ENCODE data around the gene TRMT61A. TPM values are rescaled to one million over a fixed set of nuclear protein-coding genes. Genes with fewer than 3 reads are reported as not detected.

TRMT61A gene
- total RNA-seq, 1 donor from 2014 or later: 4.7 TPM

DNA sequence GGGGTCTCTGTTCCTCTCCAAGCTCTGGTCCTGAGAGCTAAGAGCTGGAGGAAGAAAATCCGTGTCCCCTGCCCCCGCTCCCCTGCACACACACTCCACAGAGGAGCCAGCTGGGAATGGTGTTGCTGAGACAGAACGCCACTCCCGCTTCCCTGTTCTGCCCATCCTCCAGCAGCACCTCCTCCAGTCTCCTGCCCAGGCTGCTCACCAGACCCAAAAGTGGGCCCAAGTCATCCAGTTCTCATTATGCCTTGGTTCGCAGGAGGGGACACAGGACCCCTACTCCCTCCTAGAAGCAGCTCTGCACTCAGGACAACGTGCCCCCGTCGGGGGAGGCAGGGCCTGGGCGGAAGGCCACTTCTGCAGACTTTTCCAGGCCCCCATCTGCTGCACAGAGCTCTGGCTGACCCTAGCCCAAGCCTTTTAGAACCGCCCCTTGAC is 830 bp upstream of the TRMT61A start:
- Histone ChIP-seq H3K4me1 (ENCODE audit: control insufficient read depth in 3 of 3, insufficient read depth in 3 of 3, low read length in 3 of 3) (peaks cover 35 to 41% (median 38%) of the 10 kb centered on the region in 3 donors), H3K27ac (ENCODE audit: low read depth, low read length) (peak overlapping the region; percentile 92), H3K9ac (ENCODE audit: low read depth in 1 of 3, low read length in 3 of 3) (peak overlapping the region; percentile 83 to 89 (median 86))

DNA sequence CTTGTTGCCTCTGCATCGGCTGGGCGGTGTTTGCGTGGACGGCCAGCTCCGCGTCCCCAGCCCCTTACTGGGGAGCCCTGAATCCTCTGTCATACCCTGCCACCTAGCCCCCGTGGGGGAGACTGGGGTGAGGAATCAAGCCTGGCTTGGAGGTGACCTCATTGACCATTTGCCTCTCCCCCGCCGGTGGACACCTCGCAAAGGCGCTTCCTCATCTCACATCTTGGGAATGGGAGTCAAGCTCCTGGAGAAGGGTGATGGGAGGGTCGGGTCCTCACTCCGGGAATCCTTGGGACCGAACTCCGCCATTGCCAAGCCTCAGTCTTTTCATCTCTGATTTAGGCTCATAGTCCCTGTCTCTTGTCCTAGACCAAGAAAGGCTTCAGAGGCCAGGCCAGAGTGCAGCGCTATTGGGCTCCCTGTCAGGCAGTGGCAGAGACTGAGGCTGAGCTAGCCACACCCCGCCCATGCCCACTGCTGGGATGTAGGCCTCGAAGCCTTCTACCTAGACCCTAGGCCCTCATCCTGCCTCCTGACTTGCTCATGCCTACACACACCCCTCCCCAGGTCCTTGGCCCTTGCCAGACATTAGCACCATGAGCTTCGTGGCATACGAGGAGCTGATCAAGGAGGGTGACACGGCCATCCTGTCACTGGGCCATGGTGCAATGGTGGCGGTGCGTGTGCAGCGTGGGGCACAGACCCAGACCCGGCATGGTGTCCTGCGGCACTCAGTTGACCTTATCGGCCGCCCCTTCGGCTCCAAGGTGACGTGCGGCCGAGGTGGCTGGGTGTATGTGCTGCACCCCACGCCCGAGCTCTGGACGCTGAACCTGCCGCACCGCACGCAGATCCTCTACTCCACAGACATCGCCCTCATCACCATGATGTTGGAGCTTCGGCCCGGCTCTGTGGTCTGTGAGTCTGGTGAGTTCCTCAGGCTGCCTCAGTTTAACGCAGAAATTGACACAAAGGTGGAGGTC is 678 bp downstream of the TRMT61A start:
- Histone ChIP-seq H3K9me3 (ENCODE audit: control insufficient read depth in 3 of 3, low read length in 3 of 3) (no peaks in the 10 kb centered on the region), H3K4me3 (ENCODE audit: low read length in 3 of 3) (peak overlapping the region; percentile 83 to 93 (median 89)), H3K27me3 (ENCODE audit: control insufficient read depth in 3 of 3, insufficient read depth in 3 of 3, low read length in 3 of 3) (no peaks in the 10 kb centered on the region), H3K9ac (ENCODE audit: low read depth in 1 of 3, low read length in 3 of 3) (peak overlapping the region; percentile 78 to 90 (median 79)), H3K27ac (ENCODE audit: low read depth, low read length) (peak overlapping the region; percentile 62), H3K36me3 (ENCODE audit: control insufficient read depth in 3 of 3, insufficient read depth in 3 of 3, low read length in 3 of 3) (peaks cover 5 to 22% (median 16%) of the 10 kb centered on the region in 3 donors), H3K4me1 (ENCODE audit: control insufficient read depth in 3 of 3, insufficient read depth in 3 of 3, low read length in 3 of 3) (peaks cover 35 to 39% (median 35%) of the 10 kb centered on the region in 3 donors)

More for the DNA sequence above, 830 bp upstream of the TRMT61A start:
- H3K27me3 ChIP-seq (ENCODE audit: control insufficient read depth in 3 of 3, insufficient read depth in 3 of 3, low read length in 3 of 3): peaks cover 0 to 4% (median 0%) of the 10 kb centered on the region in 3 donors
- peaks cover 5 to 22% (median 16%) of the 10 kb centered on the region in 3 donors for H3K36me3 ChIP-seq (ENCODE audit: control insufficient read depth in 3 of 3, insufficient read depth in 3 of 3, low read length in 3 of 3)
- peak overlapping the region; percentile 75 to 93 (median 83) for H3K4me3 ChIP-seq (ENCODE audit: low read length in 3 of 3)
- H3K9me3 ChIP-seq (ENCODE audit: control insufficient read depth in 3 of 3, low read length in 3 of 3): no peaks in the 10 kb centered on the region

DNA sequence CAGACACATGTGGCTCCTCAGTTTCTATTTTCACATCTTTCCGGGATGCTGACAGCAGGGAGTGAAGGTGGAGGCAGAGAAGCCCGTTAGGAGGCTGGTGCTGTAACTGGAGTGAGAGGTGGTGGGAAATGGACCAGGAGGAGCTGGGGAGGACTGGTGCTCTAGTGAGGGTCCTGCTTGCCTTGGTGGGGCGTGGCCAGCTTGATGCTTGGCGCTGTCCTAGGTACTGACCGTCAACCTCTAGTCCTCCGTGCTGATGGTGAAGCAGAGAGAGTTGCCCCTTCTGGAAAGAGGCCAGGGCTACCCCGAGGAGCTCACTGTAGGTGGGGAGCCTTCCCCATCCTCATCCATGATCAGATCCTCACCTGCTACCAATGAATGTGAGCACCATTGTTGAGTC is 1.4 kb downstream of the TRMT61A start:
- H3K36me3 ChIP-seq (ENCODE audit: control insufficient read depth in 3 of 3, insufficient read depth in 3 of 3, low read length in 3 of 3): peaks cover 5 to 24% (median 18%) of the 10 kb centered on the region in 3 donors
- peak overlapping the region in 2 of 3 donors; percentile 83 to 93 for H3K4me3 ChIP-seq (ENCODE audit: low read length in 3 of 3)
- no peaks in the 10 kb centered on the region for H3K9me3 ChIP-seq (ENCODE audit: control insufficient read depth in 3 of 3, low read length in 3 of 3)
- no peak overlapping the region for H3K27ac ChIP-seq (ENCODE audit: low read depth, low read length)
- H3K27me3 ChIP-seq (ENCODE audit: control insufficient read depth in 3 of 3, insufficient read depth in 3 of 3, low read length in 3 of 3): no peaks in the 10 kb centered on the region
- H3K4me1 ChIP-seq (ENCODE audit: control insufficient read depth in 3 of 3, insufficient read depth in 3 of 3, low read length in 3 of 3): peaks cover 34 to 39% (median 35%) of the 10 kb centered on the region in 3 donors
- H3K9ac ChIP-seq (ENCODE audit: low read depth in 1 of 3, low read length in 3 of 3): peak overlapping the region in 1 of 3 donors; percentile 90

DNA sequence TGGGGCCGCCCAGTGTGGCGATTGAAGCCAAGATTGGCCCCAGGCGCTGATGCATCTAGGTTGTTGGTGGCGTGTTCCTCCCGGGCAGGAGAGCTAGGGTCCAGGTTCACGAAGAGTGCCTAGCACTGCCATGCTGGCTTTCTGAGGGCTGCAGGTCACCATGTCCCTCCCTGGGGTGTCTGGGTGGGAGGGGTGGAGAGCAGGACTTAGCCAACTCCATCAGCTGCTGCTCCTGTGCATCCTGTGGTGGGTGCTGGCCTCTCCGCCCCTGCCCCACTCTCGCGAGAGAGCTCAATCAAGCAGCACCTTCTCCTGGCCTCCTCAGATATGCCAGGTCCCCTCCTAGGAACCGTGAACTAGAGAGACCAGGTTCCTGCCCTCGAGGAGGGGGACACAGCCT is 1.8 kb downstream of the TRMT61A start:
- no peak overlapping the region for H3K27ac ChIP-seq (ENCODE audit: low read depth, low read length)
- H3K9ac ChIP-seq (ENCODE audit: low read depth in 1 of 3, low read length in 3 of 3): no peak overlapping the region
- H3K27me3 ChIP-seq (ENCODE audit: control insufficient read depth in 3 of 3, insufficient read depth in 3 of 3, low read length in 3 of 3): no peaks in the 10 kb centered on the region
- H3K4me1 ChIP-seq (ENCODE audit: control insufficient read depth in 3 of 3, insufficient read depth in 3 of 3, low read length in 3 of 3): peaks cover 34 to 39% (median 35%) of the 10 kb centered on the region in 3 donors
- peaks cover 5 to 27% (median 18%) of the 10 kb centered on the region in 3 donors for H3K36me3 ChIP-seq (ENCODE audit: control insufficient read depth in 3 of 3, insufficient read depth in 3 of 3, low read length in 3 of 3)
- H3K9me3 ChIP-seq (ENCODE audit: control insufficient read depth in 3 of 3, low read length in 3 of 3): no peaks in the 10 kb centered on the region
- no peak overlapping the region for H3K4me3 ChIP-seq (ENCODE audit: low read length in 3 of 3)

DNA sequence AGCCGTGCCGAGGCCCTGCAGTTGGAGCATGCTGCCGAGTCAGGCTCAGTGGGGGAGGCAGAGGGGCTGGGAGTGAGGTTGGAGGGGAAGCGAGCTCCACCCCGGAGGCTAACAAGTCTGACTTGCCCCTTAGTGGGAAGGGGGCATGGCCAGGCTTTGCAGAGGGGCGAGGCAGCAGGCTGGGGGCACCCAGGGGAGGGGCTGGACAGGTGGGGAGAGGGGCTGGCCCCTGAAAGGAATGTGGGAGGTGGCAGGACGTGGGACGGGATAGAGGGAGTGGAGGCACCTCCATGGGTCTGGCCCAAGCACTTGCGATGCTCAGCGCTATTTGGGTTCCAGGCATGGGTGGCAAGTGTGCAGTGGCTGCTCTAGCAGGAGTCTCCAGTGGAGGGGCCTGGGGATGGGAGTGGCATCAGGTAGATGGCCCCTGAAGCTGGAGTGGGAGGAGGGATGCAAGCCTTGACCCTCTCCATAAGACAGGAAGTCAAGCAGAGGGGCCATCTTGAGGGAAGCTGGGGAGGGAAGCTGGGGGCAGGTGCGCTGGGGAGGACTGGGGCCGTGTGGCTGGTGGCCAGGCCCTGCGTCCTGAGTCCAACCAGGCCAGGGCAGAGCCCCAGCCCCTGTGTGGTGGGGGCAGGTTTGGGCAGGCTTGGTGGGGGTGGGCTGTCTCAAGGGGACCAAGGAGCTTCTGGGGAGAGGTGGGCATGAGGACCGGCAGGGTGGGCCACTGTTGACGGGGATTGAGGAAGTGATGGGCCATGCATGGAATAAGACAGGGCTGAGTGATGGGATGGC is 2.6 kb downstream of the TRMT61A start:
- Histone ChIP-seq H3K4me1 (ENCODE audit: control insufficient read depth in 3 of 3, insufficient read depth in 3 of 3, low read length in 3 of 3) (peaks cover 34 to 39% (median 35%) of the 10 kb centered on the region in 3 donors), H3K9ac (ENCODE audit: low read depth in 1 of 3, low read length in 3 of 3) (no peak overlapping the region), H3K36me3 (ENCODE audit: control insufficient read depth in 3 of 3, insufficient read depth in 3 of 3, low read length in 3 of 3) (peaks cover 5 to 27% (median 18%) of the 10 kb centered on the region in 3 donors), H3K27me3 (ENCODE audit: control insufficient read depth in 3 of 3, insufficient read depth in 3 of 3, low read length in 3 of 3) (no peaks in the 10 kb centered on the region), H3K9me3 (ENCODE audit: control insufficient read depth in 3 of 3, low read length in 3 of 3) (no peaks in the 10 kb centered on the region), H3K4me3 (ENCODE audit: low read length in 3 of 3) (no peak overlapping the region), H3K27ac (ENCODE audit: low read depth, low read length) (no peak overlapping the region)

DNA sequence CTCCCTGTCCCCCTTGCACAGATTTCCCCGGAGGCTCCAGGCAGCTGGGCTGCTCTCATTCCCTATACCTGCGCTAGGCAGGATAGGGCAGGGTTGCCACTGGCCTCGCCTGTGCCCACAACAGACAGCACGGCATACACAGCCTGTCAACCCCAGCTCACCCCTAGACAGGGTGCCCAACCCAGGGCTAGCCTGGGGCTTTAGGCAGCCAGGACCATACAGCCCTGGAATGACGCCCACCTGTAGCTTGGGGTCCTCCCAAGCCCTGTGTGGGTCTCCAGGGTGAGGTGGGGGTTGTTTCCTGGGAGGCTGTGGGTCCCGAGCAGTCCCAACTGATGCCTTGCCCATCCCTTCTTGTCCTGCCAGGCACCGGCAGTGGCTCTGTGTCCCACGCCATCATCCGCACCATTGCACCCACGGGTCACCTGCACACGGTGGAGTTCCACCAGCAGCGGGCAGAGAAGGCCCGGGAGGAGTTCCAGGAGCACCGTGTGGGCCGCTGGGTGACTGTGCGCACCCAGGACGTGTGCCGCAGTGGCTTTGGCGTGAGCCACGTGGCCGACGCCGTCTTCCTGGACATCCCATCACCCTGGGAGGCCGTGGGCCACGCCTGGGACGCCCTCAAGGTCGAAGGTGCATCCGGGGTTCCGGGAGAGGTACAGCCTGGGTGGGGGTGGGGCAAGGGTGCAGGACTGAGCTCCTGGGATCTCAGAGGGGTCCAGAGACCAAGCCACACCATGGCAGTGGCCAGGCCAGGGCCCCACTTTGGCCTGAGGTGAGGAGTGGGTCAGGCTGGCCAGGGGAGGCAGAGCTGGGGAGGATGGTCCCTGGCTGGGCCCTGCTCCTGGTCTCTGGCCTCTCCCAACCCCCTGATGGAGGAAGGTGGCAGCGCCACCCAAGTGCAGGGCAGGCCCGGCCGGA is 3.5 kb downstream of the TRMT61A start:
- peaks cover 29 to 39% (median 31%) of the 10 kb centered on the region in 3 donors for H3K4me1 ChIP-seq (ENCODE audit: control insufficient read depth in 3 of 3, insufficient read depth in 3 of 3, low read length in 3 of 3)
- H3K9me3 ChIP-seq (ENCODE audit: control insufficient read depth in 3 of 3, low read length in 3 of 3): no peaks in the 10 kb centered on the region
- H3K27me3 ChIP-seq (ENCODE audit: control insufficient read depth in 3 of 3, insufficient read depth in 3 of 3, low read length in 3 of 3): no peaks in the 10 kb centered on the region
- no peak overlapping the region for H3K27ac ChIP-seq (ENCODE audit: low read depth, low read length)
- H3K4me3 ChIP-seq (ENCODE audit: low read length in 3 of 3): no peak overlapping the region
- no peak overlapping the region for H3K9ac ChIP-seq (ENCODE audit: low read depth in 1 of 3, low read length in 3 of 3)
- peaks cover 5 to 27% (median 18%) of the 10 kb centered on the region in 3 donors for H3K36me3 ChIP-seq (ENCODE audit: control insufficient read depth in 3 of 3, insufficient read depth in 3 of 3, low read length in 3 of 3)

DNA sequence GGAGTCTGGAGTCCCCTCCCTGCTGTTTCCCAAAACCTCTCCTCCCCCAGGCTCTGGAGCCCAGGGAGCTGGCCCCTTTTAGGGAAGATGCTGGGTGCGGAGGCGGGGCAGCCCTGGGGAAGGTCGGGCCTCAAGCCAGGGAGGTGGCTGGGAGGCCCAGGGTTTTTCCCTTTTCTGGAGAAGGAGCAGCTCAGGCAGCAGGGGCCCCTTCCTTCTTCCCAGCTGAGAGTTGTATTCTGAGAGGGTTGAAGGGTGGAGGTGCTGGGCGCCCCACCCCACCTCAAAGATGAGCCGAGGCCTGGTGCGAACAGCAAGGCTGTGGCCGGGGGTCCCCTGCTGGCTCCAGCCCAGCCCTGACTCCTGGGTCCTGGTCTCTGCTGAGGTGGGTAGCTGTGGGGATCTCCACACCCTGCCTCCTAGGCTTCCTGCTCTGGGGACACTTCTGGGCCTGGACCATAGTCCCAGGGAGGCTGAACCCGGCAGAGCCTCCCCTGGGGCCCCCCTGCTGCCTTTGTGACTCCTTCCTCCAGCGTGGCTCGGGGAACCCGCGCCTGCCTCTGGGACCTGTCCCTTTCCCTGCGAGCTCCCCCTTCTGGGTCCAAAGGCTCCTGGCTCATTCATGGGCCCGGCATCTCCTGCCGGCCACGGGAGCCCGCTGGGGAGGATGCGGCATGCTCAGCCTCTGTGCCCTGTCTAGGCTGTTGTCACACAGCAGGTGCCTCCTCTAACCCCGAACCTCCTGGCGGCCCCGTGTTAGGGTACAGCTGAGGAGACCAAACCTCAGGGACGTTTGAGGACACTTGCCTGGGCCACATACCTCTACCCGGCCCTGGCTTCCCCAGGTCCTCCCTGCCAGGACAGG is 4.4 kb downstream of the TRMT61A start:
- H3K4me1 ChIP-seq (ENCODE audit: control insufficient read depth in 3 of 3, insufficient read depth in 3 of 3, low read length in 3 of 3): peaks cover 26 to 37% (median 28%) of the 10 kb centered on the region in 3 donors
- no peak overlapping the region for H3K27ac ChIP-seq (ENCODE audit: low read depth, low read length)
- no peak overlapping the region for H3K9ac ChIP-seq (ENCODE audit: low read depth in 1 of 3, low read length in 3 of 3)
- no peaks in the 10 kb centered on the region for H3K9me3 ChIP-seq (ENCODE audit: control insufficient read depth in 3 of 3, low read length in 3 of 3)
- H3K27me3 ChIP-seq (ENCODE audit: control insufficient read depth in 3 of 3, insufficient read depth in 3 of 3, low read length in 3 of 3): no peaks in the 10 kb centered on the region
- H3K36me3 ChIP-seq (ENCODE audit: control insufficient read depth in 3 of 3, insufficient read depth in 3 of 3, low read length in 3 of 3): peaks cover 5 to 27% (median 18%) of the 10 kb centered on the region in 3 donors
- H3K4me3 ChIP-seq (ENCODE audit: low read length in 3 of 3): no peak overlapping the region

DNA sequence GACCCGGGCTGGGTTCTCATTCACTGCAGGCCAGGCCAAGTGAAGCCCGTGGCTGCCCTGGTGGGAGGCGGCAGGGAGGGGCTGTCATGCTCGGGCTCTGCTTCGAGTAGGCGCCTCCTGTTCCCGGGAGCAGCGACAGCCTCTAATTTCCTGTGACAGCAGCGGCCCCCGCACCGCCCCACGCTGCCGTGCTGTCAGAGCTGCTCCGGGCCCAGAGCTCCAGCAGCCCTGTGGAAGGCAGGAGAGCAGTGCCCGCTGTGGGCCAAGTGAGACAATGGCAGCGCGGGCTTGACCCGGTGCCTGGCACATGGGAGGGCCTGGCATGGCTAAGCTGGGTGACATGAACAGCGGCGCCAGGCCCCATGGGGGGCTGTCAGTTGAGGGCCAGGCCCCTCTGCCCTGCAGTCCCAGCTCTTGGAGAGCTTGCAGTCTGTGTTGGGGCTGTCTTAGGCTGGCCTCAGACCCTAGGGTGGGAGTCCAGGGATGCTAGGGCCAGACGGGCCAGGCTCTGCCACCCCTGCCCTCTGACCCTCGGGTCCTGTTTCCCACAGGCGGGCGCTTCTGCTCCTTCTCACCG is 5.1 kb downstream of the TRMT61A start:
- Histone ChIP-seq H3K36me3 (ENCODE audit: control insufficient read depth in 3 of 3, insufficient read depth in 3 of 3, low read length in 3 of 3) (peaks cover 5 to 27% (median 18%) of the 10 kb centered on the region in 3 donors), H3K9ac (ENCODE audit: low read depth in 1 of 3, low read length in 3 of 3) (no peak overlapping the region), H3K27me3 (ENCODE audit: control insufficient read depth in 3 of 3, insufficient read depth in 3 of 3, low read length in 3 of 3) (no peaks in the 10 kb centered on the region), H3K9me3 (ENCODE audit: control insufficient read depth in 3 of 3, low read length in 3 of 3) (no peaks in the 10 kb centered on the region), H3K4me1 (ENCODE audit: control insufficient read depth in 3 of 3, insufficient read depth in 3 of 3, low read length in 3 of 3) (peaks cover 28 to 40% (median 33%) of the 10 kb centered on the region in 3 donors), H3K27ac (ENCODE audit: low read depth, low read length) (no peak overlapping the region), H3K4me3 (ENCODE audit: low read length in 3 of 3) (no peak overlapping the region)
